Measurements from ENCODE around the gene TRIM36. TPM values are rescaled to one million over a fixed set of nuclear protein-coding genes. Genes with fewer than 3 reads are reported as not detected.

Gene TRIM36
- total RNA-seq, 4 donors from 2014 or later = 1.5 to 12.7 (median 3.7) TPM

DNA sequence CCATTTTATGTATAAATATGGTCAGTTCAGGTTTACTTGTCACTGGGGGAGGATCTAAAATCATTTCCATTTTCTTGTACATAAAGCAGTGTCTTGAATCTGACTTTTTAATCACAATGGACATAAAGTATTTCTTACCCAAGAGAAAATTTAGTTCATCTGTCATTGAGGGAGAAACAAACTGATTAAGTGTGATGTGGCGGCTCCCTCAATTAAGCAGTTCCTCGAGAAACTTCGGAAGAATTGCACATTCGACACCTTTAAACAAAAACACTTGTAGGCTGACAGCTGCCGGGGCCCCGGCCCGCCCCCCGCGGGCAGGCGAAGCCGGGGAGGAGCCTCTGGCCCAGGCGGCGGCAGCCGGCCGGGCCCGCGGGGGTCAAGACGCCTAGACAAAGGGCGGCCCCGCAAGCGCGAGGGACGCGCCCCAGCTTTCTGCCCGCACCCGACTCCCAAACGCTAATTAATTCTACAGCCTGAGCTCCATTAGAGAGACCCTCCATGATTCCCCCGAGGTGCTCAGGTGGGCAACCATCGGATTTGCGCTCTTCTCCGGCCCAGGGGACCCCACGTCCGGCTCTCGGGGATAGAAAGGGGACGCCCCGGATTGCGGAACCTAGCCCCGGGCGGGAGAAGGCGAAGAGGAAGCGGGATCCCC lies 750 bp downstream of the TRIM36 start:
- Histone ChIP-seq H3K9me3 (peaks cover 0 to 4% (median 0%) of the 10 kb centered on the region in 4 donors), H3K27ac (peak overlapping the region in 2 of 4 donors; percentile 13 to 70), H3K4me1 (peaks cover 0 to 20% (median 7%) of the 10 kb centered on the region in 4 donors), H3K27me3 (peaks cover 0 to 31% of the 10 kb centered on the region in 2 donors), H3K4me3 (peak overlapping the region; percentile 49 to 80 (median 63)), H3K36me3 (no peaks in the 10 kb centered on the region)
- TF ChIP-seq CTCF (IDR thresholded peaks at IDR 0.05) (no peak), EP300 (IDR thresholded peaks at IDR 0.05) (no peak), POLR2A (IDR thresholded peaks at IDR 0.05) (no peak)
- 2 to 3% methylated on average over 25 to 41 of the region's 41 CpGs for WGBS, 2 donors
- no peak for DNase-seq (ENCODE audit: low spot score in 2 of 2)

DNA sequence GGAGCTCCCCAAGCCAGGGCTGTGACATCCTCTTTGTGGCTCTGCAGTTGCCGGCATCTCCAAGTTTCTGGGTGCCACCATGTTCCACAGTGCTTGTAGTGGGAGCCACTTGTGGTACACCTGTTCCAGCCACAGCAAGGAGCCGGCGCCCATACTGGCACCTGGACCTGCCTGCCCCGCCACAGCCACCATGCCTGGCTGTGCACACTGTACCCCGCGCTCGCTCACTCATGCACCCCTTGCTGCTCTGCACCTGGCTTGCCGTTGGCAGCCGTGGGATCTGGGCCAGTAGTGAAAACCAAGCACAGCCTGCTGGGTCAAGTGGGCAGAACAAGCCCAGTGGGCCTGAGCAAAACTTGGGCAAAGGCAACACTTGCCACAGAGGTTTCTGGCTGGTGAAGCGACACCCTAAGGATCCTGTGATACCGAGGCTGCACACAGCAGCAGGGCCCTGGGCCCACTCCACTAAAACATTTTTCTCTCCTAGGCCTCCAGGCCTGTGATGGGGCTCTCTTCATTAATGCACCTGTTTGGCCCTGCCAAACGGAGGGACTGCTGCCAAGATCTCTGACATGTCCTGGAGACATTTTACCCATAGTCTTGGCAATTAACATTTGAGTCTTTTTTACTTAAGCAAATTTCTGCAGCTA lies 2.8 kb downstream of the TRIM36 start:
- no peak for DNase-seq (ENCODE audit: low spot score in 2 of 2)
- Histone ChIP-seq H3K27me3 (peaks cover 0 to 28% of the 10 kb centered on the region in 2 donors), H3K4me3 (no peak overlapping the region), H3K4me1 (peaks cover 0 to 20% (median 7%) of the 10 kb centered on the region in 4 donors), H3K27ac (no peak overlapping the region), H3K9me3 (peaks cover 0 to 4% (median 0%) of the 10 kb centered on the region in 4 donors), H3K36me3 (no peaks in the 10 kb centered on the region)
- WGBS, 2 donors = 96 to 97% methylated on average over 11 to 12 of the region's 12 CpGs
- TF ChIP-seq EP300 (IDR thresholded peaks at IDR 0.05) (no peak), POLR2A (IDR thresholded peaks at IDR 0.05) (no peak), CTCF (IDR thresholded peaks at IDR 0.05) (no peak)

DNA sequence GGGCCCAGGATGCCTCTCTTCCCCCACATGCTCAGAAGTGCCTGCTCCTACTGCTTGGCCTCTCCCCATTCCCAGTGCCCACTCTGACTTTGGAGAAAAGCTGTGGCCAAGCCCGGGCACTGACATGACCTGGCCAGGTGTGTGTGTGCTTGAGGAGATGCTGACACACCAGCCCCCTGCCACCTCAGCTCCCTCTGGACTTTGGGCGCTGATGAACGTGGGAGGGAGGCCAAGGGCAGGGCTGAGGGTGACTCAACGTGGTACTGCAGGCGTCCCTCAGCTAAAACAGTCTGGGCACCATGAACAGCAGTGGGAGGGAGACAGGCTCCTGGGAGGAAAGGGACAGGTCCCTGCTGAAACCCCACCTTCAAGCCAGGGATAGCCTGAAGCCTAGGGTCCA lies 3.9 kb downstream of the TRIM36 start:
- TF ChIP-seq CTCF (IDR thresholded peaks at IDR 0.05) = no peak
- no peak for TF ChIP-seq POLR2A (IDR thresholded peaks at IDR 0.05)
- no peak for TF ChIP-seq EP300 (IDR thresholded peaks at IDR 0.05)
- Histone ChIP-seq H3K9me3 (peaks cover 0 to 4% (median 0%) of the 10 kb centered on the region in 4 donors), H3K27me3 (peaks cover 0 to 23% of the 10 kb centered on the region in 2 donors), H3K27ac (no peak overlapping the region), H3K4me1 (peaks cover 0 to 16% (median 6%) of the 10 kb centered on the region in 4 donors), H3K4me3 (no peak overlapping the region), H3K36me3 (no peaks in the 10 kb centered on the region)
- DNase-seq (ENCODE audit: low spot score in 2 of 2) = no peak
- 20 to 90% methylated on average over 1 to 4 of the region's 5 CpGs for WGBS, 2 donors

DNA sequence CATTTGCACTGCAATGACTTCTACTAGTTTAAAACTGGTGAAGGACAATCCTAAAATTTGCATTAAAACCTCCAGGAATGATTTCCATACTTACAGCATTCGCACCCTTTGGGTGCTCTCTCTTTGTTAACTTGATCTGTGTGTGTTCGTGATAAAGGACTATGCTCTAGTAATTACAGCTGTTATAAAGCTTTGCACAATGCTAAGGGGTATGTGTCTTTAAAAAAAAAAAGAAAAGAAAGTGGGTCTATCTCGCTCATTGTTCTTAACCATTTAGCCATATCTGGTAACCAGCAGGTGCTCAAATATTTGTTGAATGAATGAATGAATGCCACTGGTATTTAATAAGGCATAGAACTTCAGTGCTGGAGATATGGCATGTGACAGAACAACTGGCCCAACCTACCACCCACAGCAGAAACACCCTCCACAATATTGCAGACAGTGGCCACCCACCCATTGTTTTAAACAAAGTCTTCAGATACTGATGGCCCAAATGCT lies 8.7 kb downstream of the TRIM36 start:
- H3K4me1 ChIP-seq = no peaks in the 10 kb centered on the region
- 76 to 93% methylated on average over 3 of the region's 3 CpGs for WGBS, 2 donors
- H3K9me3 ChIP-seq = peaks cover 0 to 4% (median 2%) of the 10 kb centered on the region in 4 donors
- no peaks in the 10 kb centered on the region for H3K36me3 ChIP-seq
- TF ChIP-seq POLR2A (IDR thresholded peaks at IDR 0.05) (no peak), CTCF (IDR thresholded peaks at IDR 0.05) (no peak), EP300 (IDR thresholded peaks at IDR 0.05) (no peak)
- no peak overlapping the region for H3K27ac ChIP-seq
- H3K27me3 ChIP-seq = peaks cover 0 to 5% of the 10 kb centered on the region in 2 donors
- DNase-seq (ENCODE audit: low spot score in 2 of 2) = no peak
- H3K4me3 ChIP-seq = no peak overlapping the region

Measured in tibial nerve (tissue), 4 donors.